ENCODE results near the gene PPP1R13B. TPM values are rescaled to one million over a fixed set of nuclear protein-coding genes. Genes with fewer than 3 reads are reported as not detected.
"Not testable (repeated sequence)": the region's sequence is repeated elsewhere in the genome, so short reads cannot be mapped to it uniquely, and the experiment has no call there.

Gene PPP1R13B
- total RNA-seq, 1 donor from 2014 or later: 9.6 TPM

GRCh38 chr14:103848175-103849077, 1.1 kb upstream of the PPP1R13B start:
- Mint-ChIP-seq H3K4me1 (ENCODE audit: low read depth) (peaks cover 15% of the 10 kb centered on the region), H3K36me3 (ENCODE audit: low read depth) (no peaks in the 10 kb centered on the region), H3K27me3 (ENCODE audit: insufficient read depth) (peaks cover 20% of the 10 kb centered on the region), H3K27ac (no peak overlapping the region), H3K9me3 (no peaks in the 10 kb centered on the region), H3K4me3 (peak overlapping the region; percentile 77)
- intact Hi-C loops (cut with micrococcal nuclease): no loop called here
- no peak for DNase-seq (ENCODE audit: low spot score)

GRCh38 chr14:103846543-103847450, 578 bp downstream of the PPP1R13B start:
- H3K27me3 Mint-ChIP-seq (ENCODE audit: insufficient read depth): peaks cover 20% of the 10 kb centered on the region
- no peaks in the 10 kb centered on the region for H3K36me3 Mint-ChIP-seq (ENCODE audit: low read depth)
- H3K4me3 Mint-ChIP-seq: peak overlapping the region; percentile 85
- peak overlapping the region; percentile 51 for H3K27ac Mint-ChIP-seq
- no peaks in the 10 kb centered on the region for H3K9me3 Mint-ChIP-seq
- peaks cover 15% of the 10 kb centered on the region for H3K4me1 Mint-ChIP-seq (ENCODE audit: low read depth)
- peak; percentile 6 for DNase-seq (ENCODE audit: low spot score)
- intact Hi-C loops (cut with micrococcal nuclease): loop anchor here (1.0 kb wide), 3 partner anchors 26 to 131 kb away; partner anchors contain the start of genes XRCC3 and ZFYVE21

GRCh38 chr14:103846097-103846496, 1.3 kb downstream of the PPP1R13B start:
- no peak for DNase-seq (ENCODE audit: low spot score)
- Mint-ChIP-seq H3K4me3 (peak overlapping the region; percentile 85), H3K9me3 (no peaks in the 10 kb centered on the region), H3K4me1 (ENCODE audit: low read depth) (peaks cover 15% of the 10 kb centered on the region), H3K27ac (peak overlapping the region; percentile 56), H3K36me3 (ENCODE audit: low read depth) (no peaks in the 10 kb centered on the region), H3K27me3 (ENCODE audit: insufficient read depth) (peaks cover 20% of the 10 kb centered on the region)
- intact Hi-C loops (cut with micrococcal nuclease): no loop called here

GRCh38 chr14:103845327-103845726, 2.0 kb downstream of the PPP1R13B start:
- Mint-ChIP-seq H3K4me3 (no peak overlapping the region), H3K4me1 (ENCODE audit: low read depth) (peaks cover 15% of the 10 kb centered on the region), H3K36me3 (ENCODE audit: low read depth) (no peaks in the 10 kb centered on the region), H3K9me3 (no peaks in the 10 kb centered on the region), H3K27me3 (ENCODE audit: insufficient read depth) (peaks cover 20% of the 10 kb centered on the region), H3K27ac (no peak overlapping the region)
- DNase-seq (ENCODE audit: low spot score): no peak
- intact Hi-C loops (cut with micrococcal nuclease): no loop called here

GRCh38 chr14:103841265-103841664, 6.1 kb downstream of the PPP1R13B start:
- H3K27ac Mint-ChIP-seq; intact Hi-C loops (cut with micrococcal nuclease); H3K9me3 Mint-ChIP-seq; H3K36me3 Mint-ChIP-seq (ENCODE audit: low read depth); DNase-seq (ENCODE audit: low spot score); H3K4me3 Mint-ChIP-seq: not testable (repeated sequence)
- peaks cover 10% of the 10 kb centered on the region for H3K4me1 Mint-ChIP-seq (ENCODE audit: low read depth)
- peaks cover 17% of the 10 kb centered on the region for H3K27me3 Mint-ChIP-seq (ENCODE audit: insufficient read depth)

- Mint-ChIP-seq H3K27ac (no peak overlapping the region), H3K9me3 (no peaks in the 10 kb centered on the region), H3K4me3 (no peak overlapping the region), H3K27me3 (ENCODE audit: insufficient read depth) (peaks cover 5% of the 10 kb centered on the region), H3K4me1 (ENCODE audit: low read depth) (no peaks in the 10 kb centered on the region), H3K36me3 (ENCODE audit: low read depth) (peaks cover 1% of the 10 kb centered on the region)
- intact Hi-C loops (cut with micrococcal nuclease): no loop called here
- no peak for DNase-seq (ENCODE audit: low spot score)
Measured at GRCh38 chr14:103840014-103840413, 7.4 kb downstream of the PPP1R13B start.

- no peaks in the 10 kb centered on the region for H3K9me3 Mint-ChIP-seq
- DNase-seq (ENCODE audit: low spot score): no peak
- intact Hi-C loops (cut with micrococcal nuclease): no loop called here
- H3K36me3 Mint-ChIP-seq (ENCODE audit: low read depth): peaks cover 1% of the 10 kb centered on the region
- H3K4me3 Mint-ChIP-seq: no peak overlapping the region
- no peak overlapping the region for H3K27ac Mint-ChIP-seq
- H3K27me3 Mint-ChIP-seq (ENCODE audit: insufficient read depth): peaks cover 4% of the 10 kb centered on the region
- H3K4me1 Mint-ChIP-seq (ENCODE audit: low read depth): no peaks in the 10 kb centered on the region
Measured at GRCh38 chr14:103839579-103839978, 7.8 kb downstream of the PPP1R13B start.

- Mint-ChIP-seq H3K4me1 (ENCODE audit: low read depth) (no peaks in the 10 kb centered on the region), H3K9me3 (no peaks in the 10 kb centered on the region), H3K27ac (no peak overlapping the region), H3K4me3 (no peak overlapping the region), H3K36me3 (ENCODE audit: low read depth) (peaks cover 1% of the 10 kb centered on the region), H3K27me3 (ENCODE audit: insufficient read depth) (peaks cover 2% of the 10 kb centered on the region)
- intact Hi-C loops (cut with micrococcal nuclease): no loop called here
- DNase-seq (ENCODE audit: low spot score): no peak
Measured at GRCh38 chr14:103838117-103838516, 9.3 kb downstream of the PPP1R13B start.

GRCh38 chr14:103836976-103837725, 10.2 kb downstream of the PPP1R13B start:
- DNase-seq (ENCODE audit: low spot score): no peak
- no peak overlapping the region for H3K4me3 Mint-ChIP-seq
- intact Hi-C loops (cut with micrococcal nuclease): no loop called here
- peaks cover 2% of the 10 kb centered on the region for H3K27me3 Mint-ChIP-seq (ENCODE audit: insufficient read depth)
- peaks cover 1% of the 10 kb centered on the region for H3K36me3 Mint-ChIP-seq (ENCODE audit: low read depth)
- H3K4me1 Mint-ChIP-seq (ENCODE audit: low read depth): no peaks in the 10 kb centered on the region
- H3K27ac Mint-ChIP-seq: no peak overlapping the region
- no peaks in the 10 kb centered on the region for H3K9me3 Mint-ChIP-seq

GRCh38 chr14:103834956-103835355, 12.4 kb downstream of the PPP1R13B start:
- no peak for DNase-seq (ENCODE audit: low spot score)
- Mint-ChIP-seq H3K36me3 (ENCODE audit: low read depth) (peaks cover 1% of the 10 kb centered on the region), H3K27ac (no peak overlapping the region), H3K4me3 (no peak overlapping the region), H3K27me3 (ENCODE audit: insufficient read depth) (peaks cover 2% of the 10 kb centered on the region), H3K4me1 (ENCODE audit: low read depth) (no peaks in the 10 kb centered on the region), H3K9me3 (no peaks in the 10 kb centered on the region)
- intact Hi-C loops (cut with micrococcal nuclease): no loop called here

GRCh38 chr14:103833711-103834110, 13.7 kb downstream of the PPP1R13B start:
- Mint-ChIP-seq H3K27me3 (ENCODE audit: insufficient read depth) (peaks cover 2% of the 10 kb centered on the region), H3K4me1 (ENCODE audit: low read depth) (no peaks in the 10 kb centered on the region), H3K36me3 (ENCODE audit: low read depth) (peaks cover 1% of the 10 kb centered on the region), H3K9me3 (no peaks in the 10 kb centered on the region), H3K4me3 (no peak overlapping the region), H3K27ac (no peak overlapping the region)
- intact Hi-C loops (cut with micrococcal nuclease): no loop called here
- no peak for DNase-seq (ENCODE audit: low spot score)

- no peaks in the 10 kb centered on the region for H3K9me3 Mint-ChIP-seq
- H3K4me1 Mint-ChIP-seq (ENCODE audit: low read depth): no peaks in the 10 kb centered on the region
- no peaks in the 10 kb centered on the region for H3K27me3 Mint-ChIP-seq (ENCODE audit: insufficient read depth)
- no peak overlapping the region for H3K4me3 Mint-ChIP-seq
- no peaks in the 10 kb centered on the region for H3K36me3 Mint-ChIP-seq (ENCODE audit: low read depth)
- DNase-seq (ENCODE audit: low spot score): no peak
- intact Hi-C loops (cut with micrococcal nuclease): no loop called here
- no peak overlapping the region for H3K27ac Mint-ChIP-seq
Measured at GRCh38 chr14:103832046-103832445, 15.3 kb downstream of the PPP1R13B start.

Measured in activated T-helper 1 cell treated with anti-CD3 and anti-CD28 coated beads, Interleukin-12 subunit alpha, Interleukin-12 subunit beta, Interleukin-2, Interleukin-4 antibody, amounts not matched to agents 30 ng/mL and 10 ng/mL and 1 ng/mL, durations not matched to agents 14 hours and 24 hours and 36 hours (primary cell).